ENCODE results near the gene RPL12. TPM values are rescaled to one million over a fixed set of nuclear protein-coding genes. Genes with fewer than 3 reads are reported as not detected.

The RPL12 gene
- total and polyA plus RNA-seq, 9 of the 15 experiments (the other 6 are each of a cell fraction or from before 2014, with no cell fraction given), result 1,614 to 4,558 (median 2,531) TPM

- TF ChIP-seq PKNOX1 (IDR thresholded peaks at IDR 0.05), result 0 out of 2 replicates have a peak, but pooled peaks have one; percentile 12
- TF ChIP-seq E2F5 (CRISPR knock-in tag; IDR thresholded peaks at IDR 0.05), result no peak
- no peak for TF ChIP-seq ZKSCAN3 (CRISPR knock-in tag; IDR thresholded peaks at IDR 0.05)
- no peak for TF ChIP-seq MITF (IDR thresholded peaks at IDR 0.05)
- no peak for TF ChIP-seq MXD1 (CRISPR knock-in tag; IDR thresholded peaks at IDR 0.05; ENCODE audit: borderline replicate concordance, poor library complexity, severe bottlenecking)
- no peak for TF ChIP-seq HNRNPUL1 (IDR thresholded peaks at IDR 0.05; ENCODE audit: low read length)
- TF ChIP-seq ZNF239 (CRISPR knock-in tag; IDR thresholded peaks at IDR 0.05), result no peak
- TF ChIP-seq E2F8 (IDR thresholded peaks at IDR 0.05; ENCODE audit: low read depth, partially characterized antibody), result no peak
- TF ChIP-seq CTCF (IDR thresholded peaks at IDR 0.05 in 2 of 3, conservative IDR thresholded peaks at IDR 0.05 in 1 of 3; ENCODE audit: insufficient read depth in 2 of 3, low read depth in 1 of 3, low read length in 3 of 3), result no peak
These were observed 851 bp upstream of the RPL12 start (continued) for GRCh38 chr9:127451858-127452656.

Measured in K562 (cell line).